ENCODE data around the gene EPO. TPM values are rescaled to one million over a fixed set of nuclear protein-coding genes. Genes with fewer than 3 reads are reported as not detected.

Gene EPO
- total RNA-seq, 3 donors from 2014 or later (not counting 1 experiment from before 2014, with no cell fraction given) = not detected

DNA sequence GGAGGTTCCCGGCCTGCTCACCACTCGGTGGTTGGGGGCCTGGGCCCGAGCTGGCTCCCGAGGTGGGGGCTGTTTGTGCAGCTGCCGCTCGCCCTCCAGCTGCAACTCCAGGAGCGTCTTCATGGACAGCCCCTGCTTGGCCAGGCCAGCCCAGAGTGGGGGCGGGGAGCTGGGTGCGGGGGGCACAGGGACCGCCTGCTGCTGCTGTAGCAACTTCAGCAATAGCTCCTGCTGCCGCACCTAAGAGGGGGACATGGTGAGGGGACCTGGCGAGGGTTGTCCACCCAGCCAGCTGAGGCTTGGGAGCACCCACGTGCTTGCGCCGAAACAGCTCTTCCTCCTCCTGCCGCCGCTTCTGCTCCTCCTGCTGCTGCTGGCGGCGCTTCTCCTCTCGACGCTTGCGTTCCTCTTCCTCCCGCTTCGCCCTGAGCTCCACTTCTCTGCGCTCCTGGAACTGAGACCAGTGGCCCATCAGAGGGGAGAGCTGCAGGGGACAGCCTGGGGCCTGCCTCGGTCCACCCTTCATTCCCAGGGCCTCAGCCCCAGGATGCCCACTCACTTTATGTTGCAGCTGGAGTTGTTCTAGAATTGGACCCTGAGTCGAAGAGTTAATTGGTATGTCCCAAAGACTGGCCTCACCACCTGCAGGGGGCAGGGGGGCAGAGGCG lies 37.1 kb upstream of the EPO start:
- ATAC-seq (no peak), DNase-seq (no peak)
- H3K27ac ChIP-seq (ENCODE audit: low read length) = no peak overlapping the region
- no peak overlapping the region for H3K4me3 Mint-ChIP-seq
- no peaks in the 10 kb centered on the region for H3K9me3 Mint-ChIP-seq
- TF ChIP-seq, protein P1, sequence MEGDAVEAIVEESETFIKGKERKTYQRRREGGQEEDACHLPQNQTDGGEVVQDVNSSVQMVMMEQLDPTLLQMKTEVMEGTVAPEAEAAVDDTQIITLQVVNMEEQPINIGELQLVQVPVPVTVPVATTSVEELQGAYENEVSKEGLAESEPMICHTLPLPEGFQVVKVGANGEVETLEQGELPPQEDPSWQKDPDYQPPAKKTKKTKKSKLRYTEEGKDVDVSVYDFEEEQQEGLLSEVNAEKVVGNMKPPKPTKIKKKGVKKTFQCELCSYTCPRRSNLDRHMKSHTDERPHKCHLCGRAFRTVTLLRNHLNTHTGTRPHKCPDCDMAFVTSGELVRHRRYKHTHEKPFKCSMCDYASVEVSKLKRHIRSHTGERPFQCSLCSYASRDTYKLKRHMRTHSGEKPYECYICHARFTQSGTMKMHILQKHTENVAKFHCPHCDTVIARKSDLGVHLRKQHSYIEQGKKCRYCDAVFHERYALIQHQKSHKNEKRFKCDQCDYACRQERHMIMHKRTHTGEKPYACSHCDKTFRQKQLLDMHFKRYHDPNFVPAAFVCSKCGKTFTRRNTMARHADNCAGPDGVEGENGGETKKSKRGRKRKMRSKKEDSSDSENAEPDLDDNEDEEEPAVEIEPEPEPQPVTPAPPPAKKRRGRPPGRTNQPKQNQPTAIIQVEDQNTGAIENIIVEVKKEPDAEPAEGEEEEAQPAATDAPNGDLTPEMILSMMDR (IDR thresholded peaks at IDR 0.05) = no peak
- H3K36me3 Mint-ChIP-seq = no peaks in the 10 kb centered on the region
- peaks cover 81% of the 10 kb centered on the region for H3K36me3 ChIP-seq (ENCODE audit: control insufficient read depth, insufficient read depth, low read length)
- intact Hi-C loops (cut with micrococcal nuclease) = no loop called here
- peaks cover 0 to 30% of the 10 kb centered on the region in 2 donors for H3K4me1 Mint-ChIP-seq
- no peak overlapping the region for H3K4me3 ChIP-seq (ENCODE audit: low read length)
- no peaks in the 10 kb centered on the region for H3K9me3 ChIP-seq (ENCODE audit: control insufficient read depth, insufficient read depth, low read length)
- 96% methylated on average over 28 of the region's 28 CpGs for WGBS (ENCODE audit: insufficient coverage)
- peaks cover 23% of the 10 kb centered on the region for H3K4me1 ChIP-seq (ENCODE audit: control insufficient read depth, insufficient read depth, low read length)
- no peak overlapping the region for H3K27ac Mint-ChIP-seq
- H3K27me3 Mint-ChIP-seq (ENCODE audit: low read depth in 2 of 2) = no peaks in the 10 kb centered on the region
- H3K27me3 ChIP-seq (ENCODE audit: control insufficient read depth, insufficient read depth, low read length) = no peaks in the 10 kb centered on the region

DNA sequence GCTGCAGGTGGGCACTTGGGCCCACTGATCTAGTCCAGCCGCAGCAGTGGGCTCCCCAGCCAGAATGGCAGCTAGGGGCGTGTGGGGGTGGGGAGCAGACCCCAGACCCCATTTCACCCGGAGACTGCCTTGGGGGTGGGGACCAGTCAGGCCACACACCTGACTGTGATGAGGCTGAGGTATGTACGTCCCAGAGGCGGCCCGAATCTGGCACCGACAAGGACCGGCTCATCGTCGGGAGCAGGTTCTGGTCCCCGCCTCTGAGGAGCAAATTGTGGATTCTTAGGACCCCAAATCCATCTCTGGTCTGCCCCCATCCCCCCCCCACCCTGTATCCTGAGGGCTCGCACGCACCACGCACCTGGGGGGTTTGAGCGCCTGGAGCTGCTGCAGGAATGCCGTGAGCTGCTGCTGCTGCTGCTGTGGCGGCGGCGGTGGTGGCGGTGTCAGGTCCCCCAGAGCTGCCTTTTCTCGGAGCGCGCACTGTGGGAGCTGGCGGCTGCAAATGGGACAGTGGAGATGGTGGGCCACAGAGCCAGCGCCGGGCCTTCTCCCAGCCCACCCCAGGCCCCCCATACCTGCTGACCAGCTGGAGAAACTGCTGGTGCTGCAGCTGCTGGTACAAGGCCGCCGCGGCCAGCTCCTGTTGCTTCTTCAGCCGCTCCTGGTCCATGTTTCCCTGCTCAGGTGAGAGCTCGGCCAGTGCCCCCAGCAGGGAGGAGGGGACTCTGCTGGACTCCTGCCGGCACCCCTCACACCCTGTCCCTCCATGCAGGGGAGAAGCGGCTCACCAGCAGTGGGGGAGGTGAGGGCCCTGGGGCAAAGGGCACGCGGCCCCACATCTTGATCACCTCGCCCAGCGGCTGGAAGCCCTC lies 36.4 kb upstream of the EPO start:
- no peaks in the 10 kb centered on the region for H3K36me3 Mint-ChIP-seq
- no peak for DNase-seq

DNA sequence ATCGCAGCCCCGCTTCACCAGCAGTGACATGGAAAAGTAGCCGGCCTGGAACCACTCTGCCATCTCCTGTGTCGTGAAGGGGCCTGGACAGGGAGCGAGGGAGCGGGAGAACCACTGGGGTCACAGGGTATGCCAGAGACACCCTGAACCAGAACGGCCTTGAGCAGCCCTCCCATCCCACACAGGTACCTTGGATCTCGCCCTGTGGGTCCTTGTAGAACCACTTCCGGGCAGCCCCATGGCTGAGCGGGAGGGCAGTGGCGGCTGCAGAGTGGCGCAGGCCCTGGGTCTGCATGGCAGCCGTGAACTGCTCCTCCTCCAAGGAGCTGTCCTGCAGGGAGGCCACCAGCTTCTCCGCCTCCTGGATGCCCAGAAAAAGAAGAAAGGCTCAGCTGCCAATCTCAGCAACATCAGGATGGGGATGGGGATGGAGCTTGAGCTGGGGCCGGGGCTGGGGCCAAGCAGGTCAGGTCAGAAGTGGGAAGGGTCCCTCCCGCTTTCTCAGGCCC lies 35.7 kb upstream of the EPO start:
- DNase-seq (no peak), ATAC-seq (no peak)
- H3K27ac ChIP-seq (ENCODE audit: low read length) = no peak overlapping the region
- Mint-ChIP-seq H3K27me3 (ENCODE audit: low read depth in 2 of 2) (no peaks in the 10 kb centered on the region), H3K27ac (no peak overlapping the region), H3K9me3 (no peaks in the 10 kb centered on the region), H3K4me3 (no peak overlapping the region), H3K36me3 (no peaks in the 10 kb centered on the region), H3K4me1 (peaks cover 5 to 33% of the 10 kb centered on the region in 2 donors)
- peaks cover 28% of the 10 kb centered on the region for H3K4me1 ChIP-seq (ENCODE audit: control insufficient read depth, insufficient read depth, low read length)
- intact Hi-C loops (cut with micrococcal nuclease) = no loop called here
- WGBS (ENCODE audit: insufficient coverage) = 97% methylated on average over 16 of the region's 16 CpGs
- H3K36me3 ChIP-seq (ENCODE audit: control insufficient read depth, insufficient read depth, low read length) = peaks cover 73% of the 10 kb centered on the region
- no peaks in the 10 kb centered on the region for H3K9me3 ChIP-seq (ENCODE audit: control insufficient read depth, insufficient read depth, low read length)
- TF ChIP-seq, protein P1 (IDR thresholded peaks at IDR 0.05) = no peak
- H3K27me3 ChIP-seq (ENCODE audit: control insufficient read depth, insufficient read depth, low read length) = no peaks in the 10 kb centered on the region
- no peak overlapping the region for H3K4me3 ChIP-seq (ENCODE audit: low read length)

More for the DNA sequence above, 36.4 kb upstream of the EPO start:
- Mint-ChIP-seq H3K27me3 (ENCODE audit: low read depth in 2 of 2) (no peaks in the 10 kb centered on the region), H3K4me3 (no peak overlapping the region), H3K27ac (no peak overlapping the region), H3K4me1 (peaks cover 2 to 34% of the 10 kb centered on the region in 2 donors), H3K9me3 (no peaks in the 10 kb centered on the region)
- WGBS (ENCODE audit: insufficient coverage) = 97% methylated on average over 36 of the region's 37 CpGs
- Histone ChIP-seq H3K27ac (ENCODE audit: low read length) (no peak overlapping the region), H3K36me3 (ENCODE audit: control insufficient read depth, insufficient read depth, low read length) (peaks cover 80% of the 10 kb centered on the region), H3K9me3 (ENCODE audit: control insufficient read depth, insufficient read depth, low read length) (no peaks in the 10 kb centered on the region), H3K27me3 (ENCODE audit: control insufficient read depth, insufficient read depth, low read length) (no peaks in the 10 kb centered on the region), H3K4me1 (ENCODE audit: control insufficient read depth, insufficient read depth, low read length) (peaks cover 30% of the 10 kb centered on the region), H3K4me3 (ENCODE audit: low read length) (no peak overlapping the region)
- TF ChIP-seq, protein P1 (IDR thresholded peaks at IDR 0.05) = no peak
- intact Hi-C loops (cut with micrococcal nuclease) = no loop called here
- ATAC-seq = no peak
